Gastrocnemius medialis (tissue), 4 donors: Measurements from ENCODE around the gene ATXN10. TPM values are rescaled to one million over a fixed set of nuclear protein-coding genes. Genes with fewer than 3 reads are reported as not detected.

Experiments used
- ATAC-seq, 2 donors: fragments of 150-250 bp; one replicate each; pipeline ENCODE4 v1.9.1; 2016
- DNase-seq, 2 donors: peaks; one replicate each; pipeline ENCODE4 v3.0.0-alpha.2; 2019
- H3K27ac ChIP-seq, 4 donors: fragments of 200-600 bp; sonication (generic); 1 replicate in 1 of 4; 2 replicates in 3 of 4; pipeline ENCODE4 v1.5.1; 2016 to 2018; ENCODE audit warnings: mild to moderate bottlenecking in 2 of 4, moderate library complexity in 1 of 4
- H3K27me3 ChIP-seq, 3 donors: fragments of 200-600 bp; sonication (generic) in 2 of 3; 1 replicate in 1 of 3; 2 replicates in 2 of 3; pipeline versions ENCODE4 v1.5.1 to v1.6.0; 2016 to 2019; ENCODE audit warnings: mild to moderate bottlenecking in 1 of 3, moderate library complexity in 1 of 3
- H3K36me3 ChIP-seq, 2 donors: fragments of 200-600 bp; sonication (generic) in 1 of 2; one replicate each; pipeline ENCODE4 v1.5.1; 2017 to 2018
- H3K4me1 ChIP-seq, 2 donors: fragments of 200-600 bp; sonication (generic) in 1 of 2; one replicate each; pipeline ENCODE4 v1.5.1; 2016 to 2017; ENCODE audit warnings: mild to moderate bottlenecking in 2 of 2
- H3K4me3 ChIP-seq, 4 donors: fragments of 200-600 bp; sonication (generic) in 3 of 4; 1 replicate in 1 of 4; 2 replicates in 3 of 4; pipeline ENCODE4 v1.5.1; 2016 to 2019; ENCODE audit warnings: mild to moderate bottlenecking in 2 of 4
- H3K9me3 ChIP-seq, 3 donors: fragments of 200-600 bp; sonication (generic) in 2 of 3; 1 replicate in 1 of 3; 2 replicates in 2 of 3; pipeline ENCODE4 v1.5.1; 2016 to 2019
- CTCF ChIP-seq, 5 experiments: fragments of 450-650 bp in 3 of 5; fragments of 200-600 bp in 2 of 5; sonication (generic) in 2 of 5; IDR thresholded peaks in 4 of 5; conservative IDR thresholded peaks in 1 of 5; 1 replicate in 4 of 5; 2 replicates in 1 of 5; pipeline ENCODE4 v1.5.1; 2016 to 2019; ENCODE audit warnings: antibody characterized with exemption in 5 of 5, mild to moderate bottlenecking in 3 of 5, moderate library complexity in 3 of 5
- POLR2A ChIP-seq, 2 donors: fragments of 450-650 bp; IDR thresholded peaks; one replicate each; pipeline ENCODE4 v1.6.1; 2017; ENCODE audit warnings: antibody characterized with exemption in 2 of 2, mild to moderate bottlenecking in 2 of 2, moderate library complexity in 2 of 2
- in situ Hi-C, 4 donors: fragments of 200-750 bp; cut with MboI; loops; one replicate each; pipeline versions ENCODE4 v1.15.0 to v1.8.0; 2017; ENCODE audit warnings: low sequenced_read_pairs in 4 of 4
- intact Hi-C: fragments of 100-400 bp; cut with DNase I; formaldehyde crosslinking; loops from one replicate; pipeline ENCODE4 v1.15.1; 2023; ENCODE audit warnings: low total_unique reads
- total RNA-seq, 4 donors: library from RNA; depleted of rRNA; stranded (reverse); fragments of >200 nt; gene quantifications; one replicate each; pipeline versions ENCODE4 v1.1.0 to v1.2.3, GENCODE V29; 2016

ATXN10 gene
- total RNA-seq, 4 donors from 2014 or later: 52.9 to 98.9 (median 78.5) TPM

DNA sequence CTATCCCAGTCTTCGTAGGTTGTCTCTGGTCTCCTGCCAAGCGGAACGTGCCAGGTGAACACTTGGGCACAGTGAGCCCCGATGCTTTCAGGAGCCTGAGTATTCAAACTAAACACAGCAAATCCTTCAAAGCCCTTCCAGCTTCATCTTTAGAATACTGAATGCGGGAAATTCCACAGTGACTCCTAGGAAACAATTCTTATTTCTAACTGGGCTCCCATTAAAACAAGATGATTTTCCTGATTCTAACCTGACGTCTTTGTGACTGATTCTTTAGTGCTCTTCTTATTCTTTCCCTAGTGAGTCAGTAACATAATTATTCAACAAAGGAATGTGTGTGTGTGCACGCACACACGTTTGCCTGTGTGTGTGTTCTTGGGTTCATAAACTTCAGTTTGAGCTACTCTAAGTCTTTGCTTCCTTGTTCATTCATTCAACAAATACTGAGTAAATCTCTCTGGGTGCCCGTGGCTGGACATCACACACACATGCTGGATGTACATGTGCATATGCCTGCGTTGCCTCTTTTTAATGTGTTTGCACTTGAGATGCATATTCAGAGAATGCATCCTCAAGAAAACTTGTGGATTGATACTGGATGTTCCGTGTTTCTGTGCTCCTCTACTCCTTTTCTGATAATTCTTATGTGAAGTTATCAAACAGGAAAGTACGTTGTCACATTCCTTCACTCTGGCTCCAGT, 170.8 kb downstream of the ATXN10 start:
- H3K27ac ChIP-seq: no peak overlapping the region
- DNase-seq (no peak), ATAC-seq (no peak)
- peaks cover 0 to 10% of the 10 kb centered on the region in 2 donors for H3K36me3 ChIP-seq
- no peak overlapping the region for H3K4me3 ChIP-seq
- H3K27me3 ChIP-seq: no peaks in the 10 kb centered on the region
- intact Hi-C loops: no loop called here
- TF ChIP-seq POLR2A (IDR thresholded peaks at IDR 0.05) (no peak), CTCF (IDR thresholded peaks at IDR 0.05 in 4 of 5, conservative IDR thresholded peaks at IDR 0.05 in 1 of 5) (no peak)
- no peaks in the 10 kb centered on the region for H3K9me3 ChIP-seq
- no peaks in the 10 kb centered on the region for H3K4me1 ChIP-seq
- in situ Hi-C loops: no loop called here

DNA sequence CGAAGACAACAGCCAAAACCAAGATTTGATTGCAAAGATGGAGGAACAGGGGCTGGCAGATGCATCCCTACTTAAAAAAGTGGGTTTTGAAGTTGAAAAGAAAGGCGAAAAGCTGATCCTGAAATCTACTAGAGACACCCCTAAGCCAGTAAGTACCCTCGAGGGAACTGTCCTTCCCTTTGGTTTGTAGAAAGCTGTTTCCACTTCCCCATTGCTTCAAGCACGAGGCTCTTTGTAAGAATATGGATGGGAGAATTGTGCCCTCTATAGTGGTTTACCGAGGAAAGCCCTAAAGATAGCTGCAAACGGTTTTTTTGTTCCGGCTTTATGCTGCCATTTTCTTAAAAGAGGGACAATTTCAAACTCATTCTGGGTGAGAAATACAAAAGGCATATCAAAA, 171.4 kb downstream of the ATXN10 start:
- in situ Hi-C loops: no loop called here
- peaks cover 0 to 10% of the 10 kb centered on the region in 2 donors for H3K36me3 ChIP-seq

DNA sequence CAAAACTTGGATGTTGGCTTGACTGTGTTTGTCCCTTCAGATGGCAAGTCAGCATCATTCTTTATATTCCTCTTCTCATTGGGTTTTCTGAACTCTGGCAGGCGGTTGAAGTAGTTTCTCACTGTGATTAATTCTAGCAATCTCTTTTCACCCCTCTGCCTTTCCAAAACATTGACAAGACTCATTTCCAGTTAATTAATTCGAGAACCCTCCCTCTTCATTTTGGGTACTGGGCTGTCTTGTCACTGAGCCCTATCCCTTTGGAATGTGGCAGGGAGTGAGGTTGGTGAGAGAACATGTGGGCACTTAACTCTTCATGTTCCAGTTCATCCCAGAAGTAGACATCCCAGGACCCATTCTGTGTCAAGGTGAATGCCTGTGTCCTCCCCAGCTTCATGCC, 172.4 kb downstream of the ATXN10 start:
- H3K27ac ChIP-seq: no peak overlapping the region
- TF ChIP-seq CTCF (IDR thresholded peaks at IDR 0.05 in 4 of 5, conservative IDR thresholded peaks at IDR 0.05 in 1 of 5) (no peak), POLR2A (IDR thresholded peaks at IDR 0.05) (no peak)
- intact Hi-C loops (no loop called here), in situ Hi-C loops (no loop called here)
- no peak for DNase-seq
- no peak overlapping the region for H3K4me3 ChIP-seq
- H3K4me1 ChIP-seq: no peaks in the 10 kb centered on the region
- H3K9me3 ChIP-seq: no peaks in the 10 kb centered on the region
- peaks cover 0 to 10% of the 10 kb centered on the region in 2 donors for H3K36me3 ChIP-seq
- no peaks in the 10 kb centered on the region for H3K27me3 ChIP-seq
- ATAC-seq: no peak

More for the DNA sequence above, 171.4 kb downstream of the ATXN10 start:
- ATAC-seq (no peak), DNase-seq (no peak)
- Histone ChIP-seq H3K27me3 (no peaks in the 10 kb centered on the region), H3K9me3 (no peaks in the 10 kb centered on the region), H3K4me1 (no peaks in the 10 kb centered on the region), H3K27ac (no peak overlapping the region), H3K4me3 (no peak overlapping the region)
- TF ChIP-seq CTCF (IDR thresholded peaks at IDR 0.05 in 4 of 5, conservative IDR thresholded peaks at IDR 0.05 in 1 of 5) (no peak), POLR2A (IDR thresholded peaks at IDR 0.05) (no peak)
- intact Hi-C loops: no loop called here

DNA sequence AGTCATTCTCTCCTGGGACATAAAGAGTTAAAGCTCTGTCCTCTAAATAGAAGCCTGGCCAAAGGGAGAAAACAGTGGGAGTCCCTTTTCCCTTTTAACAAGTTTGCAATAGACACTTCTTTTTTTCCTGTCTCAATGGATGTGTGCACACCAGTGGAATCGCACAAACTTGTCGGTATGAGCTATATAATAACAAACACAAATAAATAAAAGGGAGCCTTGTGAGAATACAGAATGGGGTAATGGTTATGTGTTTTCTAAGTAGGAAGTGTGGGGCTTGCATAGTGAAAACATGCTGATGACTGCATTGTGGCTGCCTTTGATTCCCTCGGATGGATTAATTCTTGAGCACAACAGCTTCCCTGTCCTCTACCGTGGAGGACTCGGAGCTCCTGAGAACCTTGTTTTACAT, 173.4 kb downstream of the ATXN10 start:
- ATAC-seq (no peak), DNase-seq (no peak)
- Histone ChIP-seq H3K27ac (no peak overlapping the region), H3K4me1 (no peaks in the 10 kb centered on the region), H3K27me3 (no peaks in the 10 kb centered on the region), H3K9me3 (no peaks in the 10 kb centered on the region), H3K36me3 (peaks cover 0 to 10% of the 10 kb centered on the region in 2 donors), H3K4me3 (no peak overlapping the region)
- in situ Hi-C loops (no loop called here), intact Hi-C loops (no loop called here)
- TF ChIP-seq CTCF (IDR thresholded peaks at IDR 0.05 in 4 of 5, conservative IDR thresholded peaks at IDR 0.05 in 1 of 5) (no peak), POLR2A (IDR thresholded peaks at IDR 0.05) (no peak)

- in situ Hi-C loops (no loop called here), intact Hi-C loops (no loop called here)
- no peak for TF ChIP-seq CTCF (IDR thresholded peaks at IDR 0.05 in 4 of 5, conservative IDR thresholded peaks at IDR 0.05 in 1 of 5)
- TF ChIP-seq POLR2A (IDR thresholded peaks at IDR 0.05): no peak
- Histone ChIP-seq H3K27me3 (no peaks in the 10 kb centered on the region), H3K4me1 (no peaks in the 10 kb centered on the region), H3K27ac (no peak overlapping the region), H3K4me3 (no peak overlapping the region), H3K9me3 (no peaks in the 10 kb centered on the region), H3K36me3 (peaks cover 0 to 10% of the 10 kb centered on the region in 2 donors)
- DNase-seq (no peak), ATAC-seq (no peak)
These were observed 175.3 kb downstream of the ATXN10 start for GRCh38 chr22:45846952-45847351.
